SU-DHL-6 (cell line): Measurements from ENCODE around the gene IL36G.

Experiments
- EZH2phosphoT487 ChIP-seq: fragments of 200-600 bp; sonication (generic), shearing (Covaris generic); conservative IDR thresholded peaks from 2 replicates; pipeline ENCODE4 v1.6.1; 2018; ENCODE audit warnings: mild to moderate bottlenecking, antibody characterized with exemption, low read length, moderate library complexity, mixed read lengths
- TF ChIP-seq, protein P1 (sequence below): fragments of 200-600 bp; sonication (generic); IDR thresholded peaks from one replicate; pipeline ENCODE4 v1.5.1; 2017; ENCODE audit warnings: antibody characterized with exemption, mild to moderate bottlenecking, low read length, moderate library complexity; ENCODE audit not compliant: insufficient read depth, poor library complexity, severe bottlenecking

DNA sequence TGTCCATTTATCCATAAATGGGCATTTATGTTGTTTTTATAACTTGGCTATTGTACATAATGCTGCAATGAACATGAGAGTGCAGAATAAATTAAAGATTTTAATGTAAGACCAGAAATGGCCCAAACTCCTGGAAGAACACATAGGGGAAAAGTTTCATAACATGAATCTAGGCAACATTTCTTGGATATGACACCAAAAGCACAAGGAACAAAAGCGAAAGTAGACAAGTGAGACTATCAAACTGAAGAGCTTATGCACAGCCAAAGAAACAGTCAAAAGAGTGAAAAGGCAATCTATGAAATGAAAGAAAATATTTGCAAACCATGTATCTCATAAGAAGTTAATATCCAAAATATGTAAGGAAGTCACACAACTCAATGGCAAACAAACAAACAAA lies 33.3 kb downstream of the IL36G start:
- TF ChIP-seq, protein P1, sequence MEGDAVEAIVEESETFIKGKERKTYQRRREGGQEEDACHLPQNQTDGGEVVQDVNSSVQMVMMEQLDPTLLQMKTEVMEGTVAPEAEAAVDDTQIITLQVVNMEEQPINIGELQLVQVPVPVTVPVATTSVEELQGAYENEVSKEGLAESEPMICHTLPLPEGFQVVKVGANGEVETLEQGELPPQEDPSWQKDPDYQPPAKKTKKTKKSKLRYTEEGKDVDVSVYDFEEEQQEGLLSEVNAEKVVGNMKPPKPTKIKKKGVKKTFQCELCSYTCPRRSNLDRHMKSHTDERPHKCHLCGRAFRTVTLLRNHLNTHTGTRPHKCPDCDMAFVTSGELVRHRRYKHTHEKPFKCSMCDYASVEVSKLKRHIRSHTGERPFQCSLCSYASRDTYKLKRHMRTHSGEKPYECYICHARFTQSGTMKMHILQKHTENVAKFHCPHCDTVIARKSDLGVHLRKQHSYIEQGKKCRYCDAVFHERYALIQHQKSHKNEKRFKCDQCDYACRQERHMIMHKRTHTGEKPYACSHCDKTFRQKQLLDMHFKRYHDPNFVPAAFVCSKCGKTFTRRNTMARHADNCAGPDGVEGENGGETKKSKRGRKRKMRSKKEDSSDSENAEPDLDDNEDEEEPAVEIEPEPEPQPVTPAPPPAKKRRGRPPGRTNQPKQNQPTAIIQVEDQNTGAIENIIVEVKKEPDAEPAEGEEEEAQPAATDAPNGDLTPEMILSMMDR, result no peak
- TF ChIP-seq EZH2phosphoT487, result no peak
